Astrocyte (in vitro differentiated cells and primary cell): ENCODE results near the gene APEX1.

ENCODE experiments used
- CTCF ChIP-seq: IDR thresholded peaks from 2 replicates; pipeline ENCODE4 v1.5.1; 2011; ENCODE audit warnings: low read depth, mild to moderate bottlenecking, inconsistent platforms, low read length, moderate library complexity; ENCODE audit not compliant: insufficient read depth
- EZH2 ChIP-seq: IDR thresholded peaks from 2 replicates; pipeline ENCODE4 v1.6.1; 2012; ENCODE audit warnings: mild to moderate bottlenecking, low read length, inconsistent platforms; ENCODE audit not compliant: insufficient read depth

GRCh38 chr14:20493634-20494033, 38.6 kb downstream of the APEX1 start:
- TF ChIP-seq CTCF (no peak), EZH2 (no peak)
